Neural progenitor cell (in vitro differentiated cells): ENCODE data around the gene COQ2. TPM values are rescaled to one million over a fixed set of nuclear protein-coding genes. Genes with fewer than 3 reads are reported as not detected.

ENCODE experiments used
- DNase-seq: peaks from one replicate; pipeline ENCODE4 v3.0.0-alpha.2; 2016; ENCODE audit warnings: low spot score
- H2AFZ ChIP-seq: fragments of 200-600 bp; sonication (generic); replicated peaks from 2 replicates; pipeline ENCODE4 v1.6.1; 2016; ENCODE audit warnings: antibody characterized with exemption
- H3F3A ChIP-seq: fragments of 200-600 bp; sonication (generic); 2 replicates; pipeline ENCODE4 v1.6.1; 2016; ENCODE audit warnings: antibody characterized with exemption, low read depth
- H3K27ac ChIP-seq: fragments of 200-600 bp; sonication (generic); 2 replicates; pipeline ENCODE4 v1.5.1; 2016; ENCODE audit warnings: mild to moderate bottlenecking
- H3K27me3 ChIP-seq: fragments of 200-600 bp; sonication (generic); 2 replicates; pipeline ENCODE4 v1.6.1; 2016; ENCODE audit warnings: mild to moderate bottlenecking, moderate library complexity
- H3K36me3 ChIP-seq: fragments of 200-600 bp; sonication (generic); 2 replicates; pipeline ENCODE4 v1.5.1; 2016
- H3K4me1 ChIP-seq: fragments of 200-600 bp; sonication (generic); 2 replicates; pipeline ENCODE4 v1.6.1; 2016; ENCODE audit warnings: mixed run types
- H3K4me2 ChIP-seq: fragments of 200-600 bp; sonication (generic); 2 replicates; pipeline ENCODE4 v1.6.1; 2016
- H3K4me3 ChIP-seq: fragments of 200-600 bp; sonication (generic); 2 replicates; pipeline ENCODE4 v1.5.1; 2016
- H3K79me2 ChIP-seq: fragments of 200-600 bp; sonication (generic); 2 replicates; pipeline ENCODE4 v1.6.1; 2016; ENCODE audit warnings: low read depth
- H3K9ac ChIP-seq: fragments of 200-600 bp; sonication (generic); 2 replicates; pipeline ENCODE4 v1.6.1; 2016
- H3K9me3 ChIP-seq: fragments of 200-600 bp; sonication (generic); 2 replicates; pipeline ENCODE4 v1.5.1; 2016; ENCODE audit warnings: low read depth
- H4K20me1 ChIP-seq: fragments of 200-600 bp; sonication (generic); 2 replicates; pipeline ENCODE4 v1.6.1; 2016; ENCODE audit warnings: low read depth
- H3K27ac Mint-ChIP-seq: 3 replicates; pipeline ENCODE4 v1.8.0; 2021; ENCODE audit warnings: mixed read lengths
- H3K27me3 Mint-ChIP-seq: 2 replicates; pipeline ENCODE4 v1.8.0; 2022; ENCODE audit warnings: low read depth, mild to moderate bottlenecking, inconsistent platforms, moderate library complexity, mixed read lengths; ENCODE audit not compliant: insufficient read depth
- H3K36me3 Mint-ChIP-seq: 3 replicates; pipeline ENCODE4 v1.8.0; 2021; ENCODE audit warnings: mixed read lengths
- H3K4me1 Mint-ChIP-seq: 3 replicates; pipeline ENCODE4 v1.8.0; 2021; ENCODE audit warnings: mixed read lengths
- H3K4me3 Mint-ChIP-seq: 3 replicates; pipeline ENCODE4 v1.8.0; 2021; ENCODE audit warnings: mild to moderate bottlenecking, moderate library complexity, mixed read lengths
- H3K9me3 Mint-ChIP-seq: 3 replicates; pipeline ENCODE4 v1.8.0; 2020; ENCODE audit warnings: mixed read lengths
- EZH2 ChIP-seq: fragments of 200-600 bp; sonication (generic); IDR thresholded peaks from 2 replicates; pipeline ENCODE4 v1.6.1; 2017; ENCODE audit warnings: antibody characterized with exemption, mild to moderate bottlenecking, moderate library complexity
- EZH2phosphoT487 ChIP-seq: fragments of 200-600 bp; sonication (generic); IDR thresholded peaks from 2 replicates; pipeline ENCODE4 v1.6.1; 2017; ENCODE audit warnings: antibody characterized with exemption
- total RNA-seq: library from RNA; depleted of rRNA; stranded (reverse); fragments of >200 nt; gene quantifications from 2 replicates; pipeline ENCODE4 v1.2.3, GENCODE V29; 2015; ENCODE audit warnings: low replicate concordance
- TF ChIP-seq, protein P1 (sequence below): fragments of 200-600 bp; sonication (generic); IDR thresholded peaks from 2 replicates; pipeline ENCODE4 v1.5.1; 2017; ENCODE audit warnings: antibody characterized with exemption, mild to moderate bottlenecking

Gene COQ2
- total RNA-seq, 1 donor from 2014 or later: 32.7 TPM

DNA sequence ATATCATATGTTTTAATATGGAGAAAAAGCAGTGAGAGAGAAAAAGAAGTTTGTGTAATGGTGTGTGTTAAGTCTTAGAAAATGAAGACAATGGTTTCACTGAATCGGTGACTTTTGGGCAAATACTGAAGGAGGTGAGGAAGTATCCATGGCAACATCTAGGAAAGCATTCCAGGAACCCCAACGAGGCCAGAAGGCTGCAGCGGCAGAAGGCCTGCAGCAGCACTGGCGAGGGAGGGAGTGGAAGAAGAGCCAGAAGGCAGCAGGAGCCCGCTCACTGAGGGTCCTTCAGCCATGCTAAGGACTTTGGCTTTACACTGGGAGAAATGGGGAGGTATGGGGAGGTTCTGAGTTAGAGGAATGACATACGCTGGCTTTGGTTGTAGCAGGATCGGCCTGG, 26.8 kb downstream of the COQ2 start:
- H3K79me2 ChIP-seq: no peaks in the 10 kb centered on the region
- no peaks in the 10 kb centered on the region for H3K9me3 Mint-ChIP-seq
- no peak for TF ChIP-seq EZH2phosphoT487
- no peak for TF ChIP-seq EZH2
- TF ChIP-seq, protein P1, sequence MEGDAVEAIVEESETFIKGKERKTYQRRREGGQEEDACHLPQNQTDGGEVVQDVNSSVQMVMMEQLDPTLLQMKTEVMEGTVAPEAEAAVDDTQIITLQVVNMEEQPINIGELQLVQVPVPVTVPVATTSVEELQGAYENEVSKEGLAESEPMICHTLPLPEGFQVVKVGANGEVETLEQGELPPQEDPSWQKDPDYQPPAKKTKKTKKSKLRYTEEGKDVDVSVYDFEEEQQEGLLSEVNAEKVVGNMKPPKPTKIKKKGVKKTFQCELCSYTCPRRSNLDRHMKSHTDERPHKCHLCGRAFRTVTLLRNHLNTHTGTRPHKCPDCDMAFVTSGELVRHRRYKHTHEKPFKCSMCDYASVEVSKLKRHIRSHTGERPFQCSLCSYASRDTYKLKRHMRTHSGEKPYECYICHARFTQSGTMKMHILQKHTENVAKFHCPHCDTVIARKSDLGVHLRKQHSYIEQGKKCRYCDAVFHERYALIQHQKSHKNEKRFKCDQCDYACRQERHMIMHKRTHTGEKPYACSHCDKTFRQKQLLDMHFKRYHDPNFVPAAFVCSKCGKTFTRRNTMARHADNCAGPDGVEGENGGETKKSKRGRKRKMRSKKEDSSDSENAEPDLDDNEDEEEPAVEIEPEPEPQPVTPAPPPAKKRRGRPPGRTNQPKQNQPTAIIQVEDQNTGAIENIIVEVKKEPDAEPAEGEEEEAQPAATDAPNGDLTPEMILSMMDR: no peak
- no peaks in the 10 kb centered on the region for H3K9me3 ChIP-seq
- peak overlapping the region; percentile 3 for H3K27ac Mint-ChIP-seq
- H3K4me3 Mint-ChIP-seq: no peak overlapping the region
- no peak overlapping the region for H3K4me3 ChIP-seq
- H3K27ac ChIP-seq: no peak overlapping the region
- H3K4me2 ChIP-seq: no peak overlapping the region
- no peak overlapping the region for H2AFZ ChIP-seq
- no peaks in the 10 kb centered on the region for H3K36me3 Mint-ChIP-seq
- H3K36me3 ChIP-seq: no peaks in the 10 kb centered on the region
- no peaks in the 10 kb centered on the region for H3K27me3 Mint-ChIP-seq
- no peaks in the 10 kb centered on the region for H3F3A ChIP-seq
- H3K4me1 ChIP-seq: no peaks in the 10 kb centered on the region
- no peaks in the 10 kb centered on the region for H4K20me1 ChIP-seq
- no peak for DNase-seq
- H3K9ac ChIP-seq: no peak overlapping the region
- H3K4me1 Mint-ChIP-seq: peaks cover 7% of the 10 kb centered on the region
- no peaks in the 10 kb centered on the region for H3K27me3 ChIP-seq

DNA sequence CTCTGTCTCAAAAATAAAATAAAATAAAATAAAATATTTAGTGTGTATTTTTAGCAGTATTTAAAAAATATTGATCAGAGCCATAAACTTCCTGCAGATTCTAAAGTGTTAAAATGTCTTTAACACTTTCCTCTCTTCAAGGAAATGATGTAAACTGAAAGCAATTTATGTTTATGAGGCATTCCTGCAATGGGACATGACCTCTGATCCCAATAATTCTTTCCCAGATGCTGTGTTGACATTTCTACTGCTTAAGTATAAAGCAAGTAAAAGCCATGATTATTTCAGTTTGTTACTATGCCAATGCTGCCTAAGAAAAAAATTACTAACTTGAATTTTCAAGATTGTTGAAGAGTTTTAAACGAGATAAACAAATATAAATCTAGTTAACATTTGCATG, 29.0 kb downstream of the COQ2 start:
- H3K36me3 Mint-ChIP-seq: no peaks in the 10 kb centered on the region
- Histone ChIP-seq H4K20me1 (no peaks in the 10 kb centered on the region), H3K4me1 (peaks cover 5% of the 10 kb centered on the region), H3K27me3 (no peaks in the 10 kb centered on the region), H3K4me3 (no peak overlapping the region), H2AFZ (no peak overlapping the region), H3K9me3 (no peaks in the 10 kb centered on the region), H3K4me2 (no peak overlapping the region), H3K36me3 (no peaks in the 10 kb centered on the region), H3F3A (no peaks in the 10 kb centered on the region), H3K27ac (no peak overlapping the region), H3K79me2 (no peaks in the 10 kb centered on the region), H3K9ac (no peak overlapping the region)
- H3K9me3 Mint-ChIP-seq: no peaks in the 10 kb centered on the region
- no peak for DNase-seq
- no peak overlapping the region for H3K4me3 Mint-ChIP-seq
- H3K27ac Mint-ChIP-seq: no peak overlapping the region
- H3K27me3 Mint-ChIP-seq: no peaks in the 10 kb centered on the region
- H3K4me1 Mint-ChIP-seq: peaks cover 15% of the 10 kb centered on the region
- TF ChIP-seq EZH2: no peak
- TF ChIP-seq EZH2phosphoT487: no peak
- TF ChIP-seq, protein P1: no peak

DNA sequence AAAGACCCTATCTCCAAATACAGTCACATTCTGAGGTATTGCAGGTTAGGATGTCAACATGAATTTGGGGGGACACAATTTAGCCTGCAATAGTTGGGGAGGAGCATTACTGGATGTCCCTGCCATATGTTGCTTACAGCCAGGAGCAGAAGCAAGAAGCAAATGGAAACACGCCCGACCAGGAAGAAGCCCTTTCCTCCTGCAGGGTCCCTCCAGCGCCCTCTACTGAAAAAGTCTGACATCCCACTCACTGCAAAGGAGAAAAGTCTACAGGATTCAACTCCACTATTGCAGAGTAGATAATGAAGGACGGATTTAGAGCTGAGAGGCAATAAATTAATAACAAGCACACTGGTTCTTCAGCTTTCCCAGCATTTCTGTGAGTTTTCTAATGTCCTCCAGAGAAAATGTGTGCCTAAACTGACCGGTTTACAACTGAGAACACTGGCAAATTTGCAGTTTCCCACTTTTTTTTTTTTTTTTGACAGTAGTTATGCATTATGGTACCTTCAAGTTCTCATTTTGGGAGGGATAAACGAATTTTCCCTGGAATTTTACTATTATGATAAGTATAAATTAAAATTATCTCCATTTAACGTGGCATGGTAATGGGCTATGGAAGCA, 31.7 kb downstream of the COQ2 start:
- H3F3A ChIP-seq: no peaks in the 10 kb centered on the region
- Mint-ChIP-seq H3K27ac (no peak overlapping the region), H3K27me3 (no peaks in the 10 kb centered on the region), H3K4me3 (no peak overlapping the region), H3K4me1 (peaks cover 13% of the 10 kb centered on the region), H3K9me3 (no peaks in the 10 kb centered on the region), H3K36me3 (no peaks in the 10 kb centered on the region)
- H4K20me1 ChIP-seq: no peaks in the 10 kb centered on the region
- no peak overlapping the region for H3K4me3 ChIP-seq
- peaks cover 11% of the 10 kb centered on the region for H3K4me1 ChIP-seq
- no peak overlapping the region for H3K9ac ChIP-seq
- H3K27ac ChIP-seq: no peak overlapping the region
- TF ChIP-seq, protein P1: peak; percentile 83
- TF ChIP-seq EZH2 (no peak), EZH2phosphoT487 (no peak)
- no peaks in the 10 kb centered on the region for H3K27me3 ChIP-seq
- no peaks in the 10 kb centered on the region for H3K9me3 ChIP-seq
- no peaks in the 10 kb centered on the region for H3K79me2 ChIP-seq
- no peak overlapping the region for H3K4me2 ChIP-seq
- peak; percentile 76 for DNase-seq
- H2AFZ ChIP-seq: no peak overlapping the region
- H3K36me3 ChIP-seq: no peaks in the 10 kb centered on the region
